Immature natural killer cell (primary cell): Measurements from ENCODE around the gene CAMK1D. TPM values are rescaled to one million over a fixed set of nuclear protein-coding genes. Genes with fewer than 3 reads are reported as not detected.

Experiments
- DNase-seq, 3 donors: peaks; one replicate each; pipeline ENCODE4 v3.0.0; 2022; ENCODE audit warnings: mixed read lengths in 1 of 3
- H3K27ac Mint-ChIP-seq, 6 donors: one replicate each; pipeline ENCODE4 v1.8.0; 2020; ENCODE audit warnings: mixed read lengths in 6 of 6, mild to moderate bottlenecking in 5 of 6, inconsistent platforms in 4 of 6, moderate library complexity in 3 of 6
- H3K27me3 Mint-ChIP-seq, 3 donors: one replicate each; pipeline ENCODE4 v1.8.0; 2020 to 2021; ENCODE audit warnings: low read depth in 3 of 3, mild to moderate bottlenecking in 3 of 3, mixed read lengths in 3 of 3, moderate library complexity in 3 of 3, inconsistent platforms in 1 of 3
- H3K36me3 Mint-ChIP-seq, 3 donors: one replicate each; pipeline ENCODE4 v1.8.0; 2020; ENCODE audit warnings: mixed read lengths in 3 of 3, inconsistent platforms in 2 of 3, mild to moderate bottlenecking in 2 of 3
- H3K4me1 Mint-ChIP-seq, 2 donors: one replicate each; pipeline ENCODE4 v1.8.0; 2020; ENCODE audit warnings: inconsistent platforms in 2 of 2, mild to moderate bottlenecking in 2 of 2, mixed read lengths in 2 of 2, moderate library complexity in 1 of 2
- H3K4me3 Mint-ChIP-seq, 5 donors: one replicate each; pipeline ENCODE4 v1.8.0; 2020; ENCODE audit warnings: mild to moderate bottlenecking in 5 of 5, mixed read lengths in 5 of 5, inconsistent platforms in 3 of 5, moderate library complexity in 3 of 5
- H3K9me3 Mint-ChIP-seq, 6 donors: one replicate each; pipeline ENCODE4 v1.8.0; 2020; ENCODE audit warnings: mild to moderate bottlenecking in 6 of 6, mixed read lengths in 6 of 6, inconsistent platforms in 4 of 6, moderate library complexity in 3 of 6
- polyA plus RNA-seq, 3 donors: library from polyadenylated mRNA; unstranded; fragments of 300-500 nt; fragmentation: Illumina TruSeq; gene quantifications; one replicate each; pipeline ENCODE4 v1.2.3, GENCODE V29; 2021

CAMK1D gene
- polyA plus RNA-seq, 3 donors from 2014 or later = 5.3 to 19.3 (median 7.7) TPM

GRCh38 chr10:12501324-12501723 is 152.0 kb downstream of the CAMK1D start:
- DNase-seq = no peak
- Mint-ChIP-seq H3K4me1 (peaks cover 50 to 65% of the 10 kb centered on the region in 2 donors), H3K27me3 (peaks cover 0 to 2% (median 2%) of the 10 kb centered on the region in 3 donors), H3K9me3 (no peaks in the 10 kb centered on the region), H3K4me3 (no peak overlapping the region), H3K27ac (peak overlapping the region in 1 of 6 donors; percentile 3), H3K36me3 (peaks cover 0 to 11% (median 10%) of the 10 kb centered on the region in 3 donors)

- DNase-seq = no peak
- Mint-ChIP-seq H3K27ac (no peak overlapping the region), H3K4me1 (peaks cover 53 to 69% of the 10 kb centered on the region in 2 donors), H3K4me3 (no peak overlapping the region), H3K9me3 (no peaks in the 10 kb centered on the region), H3K27me3 (peaks cover 0 to 2% (median 2%) of the 10 kb centered on the region in 3 donors), H3K36me3 (peaks cover 0 to 11% (median 10%) of the 10 kb centered on the region in 3 donors)
Measured at GRCh38 chr10:12501841-12502525, 152.6 kb downstream of the CAMK1D start.

- Mint-ChIP-seq H3K27ac (no peak overlapping the region), H3K9me3 (no peaks in the 10 kb centered on the region), H3K4me1 (peaks cover 61 to 72% of the 10 kb centered on the region in 2 donors), H3K4me3 (no peak overlapping the region), H3K36me3 (peaks cover 0 to 12% (median 11%) of the 10 kb centered on the region in 3 donors), H3K27me3 (peaks cover 0 to 2% (median 0%) of the 10 kb centered on the region in 3 donors)
- no peak for DNase-seq
Measured at GRCh38 chr10:12502526-12503274, 153.4 kb downstream of the CAMK1D start.

GRCh38 chr10:12503311-12503710 is 154.0 kb downstream of the CAMK1D start:
- peaks cover 0 to 4% (median 2%) of the 10 kb centered on the region in 3 donors for H3K27me3 Mint-ChIP-seq
- H3K4me1 Mint-ChIP-seq = peaks cover 62 to 72% of the 10 kb centered on the region in 2 donors
- no peak for DNase-seq
- H3K27ac Mint-ChIP-seq = no peak overlapping the region
- H3K36me3 Mint-ChIP-seq = peaks cover 0 to 9% (median 9%) of the 10 kb centered on the region in 3 donors
- H3K9me3 Mint-ChIP-seq = no peaks in the 10 kb centered on the region
- H3K4me3 Mint-ChIP-seq = no peak overlapping the region

- Mint-ChIP-seq H3K27me3 (peaks cover 0 to 5% (median 2%) of the 10 kb centered on the region in 3 donors), H3K27ac (peak overlapping the region in 2 of 6 donors; percentile 22 to 35), H3K36me3 (peaks cover 0 to 10% (median 9%) of the 10 kb centered on the region in 3 donors), H3K4me3 (no peak overlapping the region), H3K9me3 (no peaks in the 10 kb centered on the region), H3K4me1 (peaks cover 65 to 75% of the 10 kb centered on the region in 2 donors)
- no peak for DNase-seq
Measured at GRCh38 chr10:12504176-12504575, 154.8 kb downstream of the CAMK1D start.

GRCh38 chr10:12504628-12505027 is 155.3 kb downstream of the CAMK1D start:
- Mint-ChIP-seq H3K9me3 (no peaks in the 10 kb centered on the region), H3K4me1 (peaks cover 65 to 75% of the 10 kb centered on the region in 2 donors), H3K27ac (no peak overlapping the region), H3K27me3 (peaks cover 0 to 5% (median 2%) of the 10 kb centered on the region in 3 donors), H3K4me3 (no peak overlapping the region), H3K36me3 (peaks cover 0 to 10% (median 9%) of the 10 kb centered on the region in 3 donors)
- DNase-seq = no peak

GRCh38 chr10:12505683-12506082 is 156.3 kb downstream of the CAMK1D start:
- Mint-ChIP-seq H3K27ac (peak overlapping the region in 2 of 6 donors; percentile 13 to 21), H3K27me3 (peaks cover 0 to 5% (median 2%) of the 10 kb centered on the region in 3 donors), H3K4me1 (peaks cover 67 to 76% of the 10 kb centered on the region in 2 donors), H3K9me3 (no peaks in the 10 kb centered on the region), H3K4me3 (no peak overlapping the region), H3K36me3 (peaks cover 0 to 10% (median 9%) of the 10 kb centered on the region in 3 donors)
- no peak for DNase-seq

GRCh38 chr10:12507165-12507850 is 158.0 kb downstream of the CAMK1D start:
- Mint-ChIP-seq H3K27me3 (peaks cover 0 to 5% (median 2%) of the 10 kb centered on the region in 3 donors), H3K36me3 (peaks cover 0 to 10% (median 9%) of the 10 kb centered on the region in 3 donors), H3K4me1 (peaks cover 61 to 72% of the 10 kb centered on the region in 2 donors), H3K9me3 (no peaks in the 10 kb centered on the region), H3K4me3 (peak overlapping the region; percentile 67 to 87 (median 79)), H3K27ac (peak overlapping the region in 5 of 6 donors; percentile 19 to 76 (median 36))
- DNase-seq = peak; percentile 29 to 46 (median 45)

- Mint-ChIP-seq H3K4me1 (peaks cover 66 to 74% of the 10 kb centered on the region in 2 donors), H3K27me3 (peaks cover 0 to 5% (median 2%) of the 10 kb centered on the region in 3 donors), H3K4me3 (peak overlapping the region; percentile 46 to 87 (median 77)), H3K27ac (peak overlapping the region in 1 of 6 donors; percentile 27), H3K36me3 (peaks cover 0 to 6% (median 4%) of the 10 kb centered on the region in 3 donors), H3K9me3 (no peaks in the 10 kb centered on the region)
- DNase-seq = no peak
Measured at GRCh38 chr10:12508165-12508564, 158.8 kb downstream of the CAMK1D start.

- Mint-ChIP-seq H3K4me1 (peaks cover 76 to 79% of the 10 kb centered on the region in 2 donors), H3K27me3 (peaks cover 0 to 5% (median 2%) of the 10 kb centered on the region in 3 donors), H3K36me3 (peaks cover 0 to 6% (median 4%) of the 10 kb centered on the region in 3 donors), H3K27ac (no peak overlapping the region), H3K9me3 (no peaks in the 10 kb centered on the region), H3K4me3 (peak overlapping the region in 3 of 5 donors; percentile 8 to 81 (median 77))
- no peak for DNase-seq
Measured at GRCh38 chr10:12509016-12509793, 159.9 kb downstream of the CAMK1D start.

- no peak for DNase-seq
- Mint-ChIP-seq H3K27me3 (peaks cover 0 to 5% (median under 1%) of the 10 kb centered on the region in 3 donors), H3K9me3 (no peaks in the 10 kb centered on the region), H3K4me1 (peaks cover 79 to 85% of the 10 kb centered on the region in 2 donors), H3K27ac (no peak overlapping the region), H3K36me3 (peaks cover 0 to 6% (median 4%) of the 10 kb centered on the region in 3 donors), H3K4me3 (no peak overlapping the region)
Measured at GRCh38 chr10:12509794-12510100, 160.4 kb downstream of the CAMK1D start.

- H3K36me3 Mint-ChIP-seq = peaks cover 0 to 6% (median 4%) of the 10 kb centered on the region in 3 donors
- H3K27ac Mint-ChIP-seq = peak overlapping the region in 1 of 6 donors; percentile 19
- no peak for DNase-seq
- peak overlapping the region in 4 of 5 donors; percentile 6 to 62 (median 36) for H3K4me3 Mint-ChIP-seq
- H3K9me3 Mint-ChIP-seq = no peaks in the 10 kb centered on the region
- peaks cover 78 to 85% of the 10 kb centered on the region in 2 donors for H3K4me1 Mint-ChIP-seq
- H3K27me3 Mint-ChIP-seq = peaks cover 0 to 5% (median 0%) of the 10 kb centered on the region in 3 donors
Measured at GRCh38 chr10:12510501-12510941, 161.2 kb downstream of the CAMK1D start.

GRCh38 chr10:12510984-12511383 is 161.6 kb downstream of the CAMK1D start:
- H3K4me1 Mint-ChIP-seq = peaks cover 79 to 85% of the 10 kb centered on the region in 2 donors
- peaks cover 0 to 6% (median 4%) of the 10 kb centered on the region in 3 donors for H3K36me3 Mint-ChIP-seq
- H3K9me3 Mint-ChIP-seq = no peaks in the 10 kb centered on the region
- peaks cover 0 to 5% (median 0%) of the 10 kb centered on the region in 3 donors for H3K27me3 Mint-ChIP-seq
- no peak overlapping the region for H3K4me3 Mint-ChIP-seq
- H3K27ac Mint-ChIP-seq = no peak overlapping the region
- DNase-seq = no peak
